HG03558 (cell line): ENCODE measurements around the gene PDXDC1.
A peak's percentile ranks its signal among the peaks of the same experiment; 100 is the strongest.
"Not testable (repeated sequence)": the region's sequence is repeated elsewhere in the genome, so short reads cannot be mapped to it uniquely, and the experiment has no call there.

Source experiments
- ATAC-seq: cut with Tn5 transposase; IDR thresholded peaks from one replicate; pipeline ENCODE4 v1.9.1; 2021; ENCODE audit warnings: moderate number of reproducible peaks; ENCODE audit not compliant: unreplicated experiment; ENCODE audit errors: extremely low read depth

Gene PDXDC1

GRCh38 chr16:15055141-15056053, 80.6 kb downstream of the PDXDC1 start:
- peak; percentile 43 for ATAC-seq

- ATAC-seq = no peak
Measured at GRCh38 chr16:15057681-15058417, 83.0 kb downstream of the PDXDC1 start.

- ATAC-seq = no peak
Measured at GRCh38 chr16:15059324-15059723, 84.5 kb downstream of the PDXDC1 start.

GRCh38 chr16:15062085-15062810, 87.4 kb downstream of the PDXDC1 start:
- not testable (repeated sequence) for ATAC-seq

DNA sequence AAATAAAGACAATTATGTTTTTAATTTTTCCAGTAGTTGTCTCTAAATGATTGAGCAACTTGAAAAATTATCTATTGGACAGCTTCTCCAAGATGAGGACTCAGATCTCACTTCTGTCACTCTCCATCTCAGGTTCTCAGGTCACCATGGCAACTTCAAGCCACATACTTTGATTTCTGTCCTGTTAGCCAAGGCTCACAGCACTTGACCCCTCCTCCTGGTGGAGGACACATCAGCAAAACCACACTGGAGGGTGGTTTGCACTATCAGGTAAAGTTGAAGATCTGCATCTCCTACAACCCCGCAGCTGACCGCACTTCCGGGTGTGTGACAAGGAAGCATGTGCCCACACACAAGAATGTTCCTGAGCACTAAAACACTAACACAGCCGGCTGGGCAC, 91.1 kb downstream of the PDXDC1 start:
- ATAC-seq = not testable (repeated sequence)

DNA sequence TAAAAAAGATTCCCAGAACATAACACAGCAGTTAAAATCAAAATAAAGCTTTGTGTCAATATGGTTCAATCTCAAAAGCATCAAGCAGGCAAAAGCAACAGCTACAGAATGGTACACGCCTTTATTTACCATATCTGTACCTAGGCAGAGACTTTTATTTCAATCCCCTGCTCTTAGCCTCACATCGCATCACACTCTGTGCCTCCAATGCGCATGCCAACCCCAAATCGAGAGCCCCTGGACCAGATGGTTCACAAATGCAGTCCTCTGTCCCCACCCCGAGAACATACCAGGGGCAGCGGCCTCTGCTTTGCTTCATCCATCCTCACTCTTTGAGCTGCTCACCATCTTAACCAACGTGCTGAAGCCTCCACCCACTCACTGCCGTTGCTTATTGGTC, 91.9 kb downstream of the PDXDC1 start:
- ATAC-seq = not testable (repeated sequence)

- ATAC-seq = not testable (repeated sequence)
Measured at GRCh38 chr16:15071013-15071412, 96.2 kb downstream of the PDXDC1 start.

DNA sequence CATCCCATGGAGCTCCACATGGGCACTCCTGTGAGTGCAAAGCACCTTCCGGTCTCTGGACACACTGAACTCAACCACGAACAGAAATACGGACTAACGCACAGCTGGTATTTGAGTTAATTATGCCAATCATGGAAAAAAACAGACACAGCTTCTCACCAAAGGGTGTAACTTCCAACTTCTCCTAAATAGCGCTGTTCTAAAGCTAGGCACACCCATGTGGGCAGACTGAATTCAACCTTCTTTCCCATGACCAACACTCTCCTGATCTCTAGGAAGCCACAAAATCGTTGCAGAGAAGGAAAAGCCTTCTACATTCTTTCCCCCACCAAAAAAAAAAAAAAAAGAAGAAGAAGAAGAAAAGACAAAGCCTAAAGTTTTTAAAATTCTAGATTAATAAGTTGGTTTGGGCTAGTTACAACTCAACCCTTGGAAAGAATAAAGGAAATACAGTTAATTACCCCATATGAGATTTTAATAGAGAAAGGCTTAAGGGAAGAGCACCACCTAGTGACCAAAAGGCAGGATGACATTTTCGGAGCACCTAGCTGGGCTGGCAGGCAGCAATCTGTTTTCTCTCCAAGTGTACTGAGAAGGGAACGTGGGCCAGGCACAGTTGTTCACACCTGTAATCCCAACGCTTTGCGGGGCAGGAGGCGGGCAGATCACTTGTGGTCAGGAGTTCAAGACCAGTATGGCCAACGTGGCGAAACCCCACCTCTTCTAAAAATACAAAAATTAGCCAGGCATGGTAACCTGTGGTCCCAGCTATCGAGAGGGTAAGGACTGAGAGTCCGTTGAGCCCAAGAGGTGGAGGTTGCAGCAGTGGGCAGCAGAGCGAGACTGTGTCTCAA, 97.3 kb downstream of the PDXDC1 start:
- ATAC-seq = not testable (repeated sequence)

DNA sequence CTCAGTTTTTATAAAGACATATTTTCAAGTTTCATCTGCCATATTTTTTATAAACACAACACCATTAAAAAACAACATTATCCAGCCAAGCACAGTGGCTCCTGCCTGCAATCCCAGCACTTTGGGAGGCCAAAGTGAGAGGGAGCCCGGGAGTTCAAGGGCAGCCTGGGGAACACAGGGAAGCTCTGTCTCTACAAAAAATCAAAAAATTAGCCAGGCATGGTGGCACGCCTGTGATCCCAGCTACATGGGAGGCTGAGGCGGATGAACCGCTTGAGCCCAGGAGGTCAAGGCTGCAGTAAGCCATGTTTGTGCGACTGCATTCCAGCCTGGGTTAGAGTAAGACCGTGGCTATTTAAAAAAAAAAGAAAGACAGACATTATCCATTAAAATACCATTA, 98.3 kb downstream of the PDXDC1 start:
- ATAC-seq = no peak

DNA sequence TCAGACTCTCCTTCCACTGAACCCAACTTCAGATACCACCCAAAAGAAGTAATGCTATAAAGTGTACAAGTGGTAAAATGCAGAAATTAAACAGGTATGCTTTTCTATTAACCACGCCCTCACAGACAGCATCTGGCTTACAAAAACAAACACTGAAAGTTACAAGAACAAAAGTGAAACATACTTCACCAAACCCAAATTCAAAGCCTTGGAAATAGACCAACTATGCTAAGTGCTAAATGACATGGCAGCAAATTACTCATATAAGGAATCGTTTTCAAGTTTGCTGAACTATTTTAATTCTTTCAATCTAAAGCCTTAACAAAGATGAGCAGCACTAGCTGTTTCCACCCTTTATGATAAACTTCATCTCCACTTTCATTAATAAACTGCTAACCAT, 101.3 kb downstream of the PDXDC1 start:
- ATAC-seq = not testable (repeated sequence)

- ATAC-seq = not testable (repeated sequence)
Measured at GRCh38 chr16:15080883-15081282, 106.1 kb downstream of the PDXDC1 start.

DNA sequence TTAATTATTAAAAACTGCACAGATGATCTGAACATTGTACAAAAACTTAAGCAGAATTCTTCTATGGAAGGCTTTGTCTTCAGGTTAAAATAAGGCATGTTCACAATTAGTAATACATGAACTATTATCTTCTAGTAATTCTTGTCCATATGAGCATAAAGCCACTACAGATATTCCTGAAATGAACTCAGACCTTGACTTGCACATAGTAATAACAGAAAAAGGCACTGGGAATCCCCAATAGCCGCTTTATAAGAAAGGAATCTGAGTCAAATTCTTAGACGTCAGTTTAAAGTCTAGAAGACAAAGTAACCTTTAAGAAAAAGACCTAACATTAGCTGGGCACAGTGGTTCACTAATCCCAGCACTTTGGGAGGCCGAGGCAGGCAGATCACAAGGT, 108.0 kb downstream of the PDXDC1 start:
- ATAC-seq = not testable (repeated sequence)

DNA sequence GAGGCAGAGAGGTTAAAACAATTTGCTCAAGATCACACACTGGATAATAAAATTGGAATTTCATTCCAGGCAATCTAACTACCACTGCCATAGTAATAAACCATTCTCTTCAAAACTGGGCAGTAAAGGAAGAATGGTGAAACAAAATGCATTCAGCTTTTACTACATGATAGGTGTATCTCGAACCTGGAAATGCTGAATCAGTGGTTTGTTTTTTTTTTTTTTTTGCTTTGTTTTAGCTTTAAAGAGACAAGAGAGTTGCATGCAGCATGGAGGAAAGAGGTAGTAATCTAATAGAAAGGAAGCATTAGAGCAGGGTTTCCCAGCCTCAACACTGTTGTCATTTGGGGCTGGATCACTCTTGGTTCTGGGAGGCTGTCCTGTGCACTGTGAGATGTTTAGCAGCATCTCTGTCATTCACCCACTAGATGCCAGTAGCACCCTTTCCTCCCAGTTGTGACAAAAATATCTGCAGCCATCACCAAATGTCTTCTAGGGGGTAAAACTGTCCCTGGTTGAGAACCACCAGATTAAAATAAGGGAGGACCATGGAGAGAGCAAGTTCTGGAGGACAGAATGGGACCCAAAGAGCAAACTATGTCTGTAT, 115.9 kb downstream of the PDXDC1 start:
- not testable (repeated sequence) for ATAC-seq

GRCh38 chr16:15093571-15093954, 118.7 kb downstream of the PDXDC1 start:
- not testable (repeated sequence) for ATAC-seq

DNA sequence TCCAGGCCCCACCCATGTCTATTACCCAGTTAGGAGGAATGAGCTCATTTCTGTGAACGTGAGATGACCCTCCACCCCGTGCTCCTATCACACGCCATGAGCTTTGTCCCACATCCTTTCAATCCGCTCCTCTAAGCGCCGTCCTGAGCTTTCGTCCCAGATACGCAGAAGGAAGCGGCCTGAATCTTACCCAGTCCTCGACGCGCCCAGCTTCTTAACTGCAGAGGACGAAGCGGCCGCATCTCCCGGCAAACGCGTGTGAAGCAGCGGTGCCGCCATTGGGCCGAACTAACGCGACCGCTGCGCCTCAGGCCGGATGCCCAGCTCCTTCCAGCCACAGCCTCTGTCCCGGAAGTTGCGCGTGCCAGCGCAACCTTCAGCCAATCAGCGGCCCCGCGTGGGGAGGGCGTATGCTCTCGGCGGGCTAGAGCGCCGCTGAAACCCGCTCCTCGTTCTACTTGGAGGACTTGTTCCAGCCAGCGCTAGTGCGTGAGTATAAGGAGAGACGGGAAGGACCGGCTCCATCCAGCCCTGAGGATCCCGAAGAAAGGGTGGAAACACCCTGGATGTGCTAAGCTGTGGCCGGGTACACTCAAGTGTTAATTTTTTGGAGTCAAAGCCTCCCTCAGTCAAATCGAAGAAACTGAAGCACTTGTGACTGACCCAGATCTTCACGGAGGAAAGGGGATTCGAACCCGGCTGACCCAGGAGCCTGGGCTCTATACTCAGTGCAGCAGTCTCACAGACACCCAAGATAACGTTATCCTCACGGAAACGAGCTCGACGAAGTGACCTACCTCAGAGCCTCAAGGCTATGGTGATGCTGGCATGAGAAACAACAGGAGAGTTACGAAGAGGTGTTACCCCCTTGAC, 119.4 kb downstream of the PDXDC1 start, which contains the start of gene RRN3:
RRN3 (minus strand) TSS at position 318 of the 873 bp plus-strand sequence; CDS start at position 279, 39 bp downstream.
- peak; percentile 85 for ATAC-seq

GRCh38 chr16:15096583-15096972, 121.8 kb downstream of the PDXDC1 start:
- ATAC-seq = not testable (repeated sequence)

GRCh38 chr16:15099366-15099909, 124.6 kb downstream of the PDXDC1 start:
- not testable (repeated sequence) for ATAC-seq
